OCI-LY1 (cell line): ENCODE data around the gene ATXN7.

Experiments used
- EZH2 ChIP-seq: fragments of 200-600 bp; sonication (generic), shearing (Covaris generic); IDR thresholded peaks from 2 replicates; pipeline ENCODE4 v1.8.0; 2017; ENCODE audit warnings: borderline replicate concordance, mixed run types, mild to moderate bottlenecking, antibody characterized with exemption, low read length, moderate library complexity, mixed read lengths
- TF ChIP-seq, protein P1 (sequence below): fragments of 200-600 bp; sonication (generic), shearing (Covaris generic); IDR thresholded peaks from 2 replicates; pipeline ENCODE4 v1.5.1; 2017; ENCODE audit warnings: mild to moderate bottlenecking, antibody characterized with exemption, low read length, moderate library complexity, mixed read lengths

GRCh38 chr3:64023861-64024223 is 160.2 kb downstream of the ATXN7 start:
- no peak for TF ChIP-seq EZH2
- TF ChIP-seq, protein P1, sequence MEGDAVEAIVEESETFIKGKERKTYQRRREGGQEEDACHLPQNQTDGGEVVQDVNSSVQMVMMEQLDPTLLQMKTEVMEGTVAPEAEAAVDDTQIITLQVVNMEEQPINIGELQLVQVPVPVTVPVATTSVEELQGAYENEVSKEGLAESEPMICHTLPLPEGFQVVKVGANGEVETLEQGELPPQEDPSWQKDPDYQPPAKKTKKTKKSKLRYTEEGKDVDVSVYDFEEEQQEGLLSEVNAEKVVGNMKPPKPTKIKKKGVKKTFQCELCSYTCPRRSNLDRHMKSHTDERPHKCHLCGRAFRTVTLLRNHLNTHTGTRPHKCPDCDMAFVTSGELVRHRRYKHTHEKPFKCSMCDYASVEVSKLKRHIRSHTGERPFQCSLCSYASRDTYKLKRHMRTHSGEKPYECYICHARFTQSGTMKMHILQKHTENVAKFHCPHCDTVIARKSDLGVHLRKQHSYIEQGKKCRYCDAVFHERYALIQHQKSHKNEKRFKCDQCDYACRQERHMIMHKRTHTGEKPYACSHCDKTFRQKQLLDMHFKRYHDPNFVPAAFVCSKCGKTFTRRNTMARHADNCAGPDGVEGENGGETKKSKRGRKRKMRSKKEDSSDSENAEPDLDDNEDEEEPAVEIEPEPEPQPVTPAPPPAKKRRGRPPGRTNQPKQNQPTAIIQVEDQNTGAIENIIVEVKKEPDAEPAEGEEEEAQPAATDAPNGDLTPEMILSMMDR = no peak
